GM18909 (cell line): ENCODE measurements around the gene C7orf25.
A peak's percentile ranks its signal among the peaks of the same experiment; 100 is the strongest.

ENCODE experiments used
- ATAC-seq: cut with Tn5 transposase; IDR thresholded peaks from one replicate; pipeline ENCODE4 v1.9.1; 2021; ENCODE audit warnings: mild to moderate bottlenecking; ENCODE audit not compliant: unreplicated experiment, poor library complexity

Gene C7orf25

DNA sequence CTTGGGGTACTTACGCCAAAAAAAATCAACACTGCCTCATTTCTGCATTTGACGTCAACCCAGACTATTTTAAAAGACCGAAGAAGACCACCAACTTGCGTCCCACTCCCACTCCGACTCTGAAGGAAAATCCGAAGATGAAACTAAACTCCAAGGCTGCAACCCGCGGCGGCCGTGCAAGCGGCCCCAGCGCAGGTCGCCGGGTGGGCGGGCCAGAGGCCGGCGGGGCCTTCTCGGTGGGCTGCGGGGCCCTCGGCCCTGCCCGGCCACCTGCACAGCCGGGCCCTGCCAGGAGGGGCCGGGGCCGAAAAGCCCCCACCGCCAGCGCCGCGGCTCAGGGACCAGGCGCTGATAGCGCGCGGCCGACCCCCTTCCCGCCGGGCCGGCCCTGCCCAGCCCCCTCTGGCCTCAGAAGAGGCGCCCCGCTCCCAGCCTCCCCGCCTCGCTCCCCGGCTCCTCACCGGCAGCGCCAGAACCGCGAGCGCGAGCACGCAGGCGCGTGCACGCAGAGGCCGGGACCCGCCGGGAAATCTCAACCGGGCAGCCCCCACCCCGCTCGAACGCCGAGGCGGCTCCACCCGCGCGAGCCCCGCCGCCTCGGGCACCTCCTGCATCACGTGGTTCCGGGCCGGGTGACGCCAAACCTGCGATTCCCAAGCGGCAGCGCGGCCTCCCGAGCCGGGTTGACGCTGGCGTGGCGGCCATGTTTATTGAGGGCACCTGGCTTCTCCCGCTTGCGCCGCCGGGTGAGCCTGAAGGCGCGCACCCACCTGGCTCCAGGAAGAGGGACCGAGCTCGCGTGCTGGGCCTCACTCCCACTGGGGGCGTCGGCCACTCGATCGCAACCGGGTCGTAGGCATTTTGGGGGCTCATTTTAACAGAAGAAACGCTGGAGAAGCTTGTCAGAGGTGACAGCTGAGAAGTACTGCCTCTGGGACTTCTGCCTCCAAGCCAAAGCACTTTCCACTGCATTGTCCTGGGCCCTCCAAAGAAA lies at the start of gene C7orf25:
Gene C7orf25, minus strand, starts transcription at position 617 of the 994 bp plus-strand sequence. CDS start 1,170 bp downstream, outside the sequence.
- peak; percentile 93 for ATAC-seq

DNA sequence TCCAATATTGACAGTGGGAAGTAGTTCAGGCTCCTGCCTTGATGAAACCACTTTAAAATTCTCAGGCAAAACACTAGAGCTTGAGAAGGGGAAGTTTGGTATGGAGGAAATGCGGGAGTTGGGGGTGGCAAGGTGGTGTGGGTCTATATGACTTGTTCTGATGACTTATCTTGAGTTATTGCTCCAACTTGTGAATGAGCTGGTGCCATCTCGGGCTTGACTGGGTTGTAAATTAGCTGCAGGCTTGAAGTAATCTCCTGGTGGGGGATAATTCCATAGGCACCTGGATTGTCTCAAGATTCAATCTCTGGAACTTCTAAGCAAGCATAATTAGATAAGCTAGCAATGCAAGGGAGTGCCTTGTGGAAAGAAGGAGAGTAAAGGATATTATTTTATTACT lies 49.3 kb upstream of the C7orf25 start:
- ATAC-seq: no peak

DNA sequence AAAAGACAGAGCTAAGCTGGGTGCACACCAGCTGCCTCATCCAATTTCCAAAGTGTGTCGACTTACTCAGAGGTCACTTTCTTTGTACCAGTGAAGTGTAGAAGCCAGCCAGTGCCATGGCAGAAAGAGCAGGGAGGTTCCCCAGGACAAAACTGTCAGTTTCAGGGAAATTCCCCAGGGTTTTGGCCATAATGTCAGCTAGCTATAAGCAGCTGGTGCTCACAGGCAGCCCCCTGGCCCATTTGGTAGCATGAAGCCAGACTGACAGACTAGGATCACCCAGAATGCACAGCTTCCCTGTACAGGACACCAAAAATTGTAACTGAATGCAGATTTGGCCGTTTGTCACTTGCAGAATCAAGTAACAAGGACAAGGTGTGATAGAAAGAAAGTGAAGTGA lies 48.9 kb upstream of the C7orf25 start:
- ATAC-seq: no peak

DNA sequence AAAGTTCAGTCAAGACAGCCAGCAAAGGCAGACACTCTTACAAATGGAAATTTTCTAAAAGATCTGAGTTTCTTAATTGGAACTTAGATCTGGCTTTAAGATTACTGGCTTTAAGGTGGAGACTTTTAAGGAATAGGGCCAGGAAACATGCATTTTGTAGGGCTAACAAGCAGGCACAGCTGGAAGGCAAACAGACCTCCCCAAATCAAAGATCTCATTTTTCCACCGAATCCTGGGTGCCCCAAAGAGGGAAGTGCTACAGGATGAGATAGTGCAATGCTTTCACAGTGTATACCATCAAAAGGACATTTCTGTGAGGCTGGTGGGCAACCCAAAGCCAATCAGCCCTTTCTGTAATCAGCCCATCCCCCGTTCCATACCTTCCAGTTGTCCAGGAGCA lies 47.7 kb upstream of the C7orf25 start:
- ATAC-seq: no peak

DNA sequence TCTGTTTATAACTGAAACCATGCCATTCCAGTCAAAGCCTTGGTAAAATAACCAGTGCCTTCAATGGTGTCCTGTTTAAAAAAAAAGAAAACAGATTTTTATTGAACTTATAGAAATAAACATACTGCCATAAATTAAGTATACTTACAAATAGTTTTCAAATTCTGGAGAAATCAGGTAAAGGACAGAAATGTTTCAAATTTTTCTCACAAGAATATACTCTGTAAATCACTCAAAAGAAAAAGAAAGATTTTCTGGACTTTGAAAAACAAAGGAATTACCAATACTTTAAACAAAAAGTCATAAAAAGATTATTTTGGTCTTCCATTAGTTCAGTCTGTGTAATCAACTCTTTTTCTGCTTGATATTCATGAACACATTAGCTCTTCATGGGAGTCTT lies 44.2 kb upstream of the C7orf25 start:
- ATAC-seq: no peak

DNA sequence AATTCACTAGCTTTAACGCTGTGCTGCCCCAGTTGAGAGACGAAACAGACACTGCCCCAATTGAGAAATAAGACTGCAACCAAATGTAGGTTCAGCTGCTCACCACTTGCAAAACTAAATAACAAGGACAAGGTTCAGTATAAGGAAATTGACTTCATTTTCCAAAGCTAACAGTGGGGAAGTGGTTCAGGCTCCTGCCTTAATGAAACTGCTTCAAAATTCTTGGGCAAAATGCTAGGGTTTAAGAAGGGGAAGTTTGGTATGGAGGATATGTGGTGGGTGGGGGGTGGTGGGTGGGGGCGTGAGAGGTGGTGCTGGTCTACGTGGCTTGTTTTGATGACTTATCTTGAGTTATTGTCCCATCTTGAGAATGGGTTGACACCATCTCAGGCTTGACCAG lies 42.1 kb upstream of the C7orf25 start:
- ATAC-seq: no peak

DNA sequence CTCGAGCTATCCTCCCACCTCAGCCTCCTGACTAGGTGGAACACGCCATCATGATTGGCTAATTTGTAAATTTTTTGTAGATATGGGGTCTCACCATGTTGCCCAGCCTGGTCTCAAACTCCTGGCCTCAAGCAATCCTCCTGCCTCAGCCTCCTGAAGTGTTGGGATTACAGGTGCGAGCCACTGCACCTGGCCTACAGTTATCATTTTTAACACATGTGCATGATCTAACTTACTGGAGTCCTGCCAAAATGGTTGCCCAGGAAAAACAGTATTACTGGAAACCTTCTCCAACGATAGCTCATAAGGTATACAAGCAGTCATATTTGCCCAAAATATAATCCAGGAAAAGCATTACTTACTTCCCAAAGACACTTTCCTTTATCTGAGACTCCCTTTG lies 40.5 kb upstream of the C7orf25 start:
- ATAC-seq: no peak

DNA sequence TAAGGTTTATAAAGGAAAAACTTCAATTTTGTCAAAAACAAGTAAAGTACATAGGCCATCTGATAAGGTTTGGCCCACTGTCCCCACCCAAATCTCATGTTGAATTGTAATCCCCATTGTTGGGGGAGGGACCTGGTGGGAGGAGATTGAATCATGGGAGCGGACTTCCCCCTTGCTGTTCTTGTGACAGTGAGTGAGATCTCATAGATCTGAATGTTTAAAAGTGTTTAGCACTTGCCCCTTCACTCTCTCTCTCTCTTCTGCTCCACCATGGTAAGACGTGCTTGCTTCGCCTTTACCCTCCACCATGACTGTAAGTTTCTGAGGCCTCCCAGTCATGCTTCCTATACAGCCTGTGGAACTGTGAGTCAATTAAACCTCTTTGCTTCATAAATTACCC lies 38.5 kb upstream of the C7orf25 start:
- no peak for ATAC-seq

DNA sequence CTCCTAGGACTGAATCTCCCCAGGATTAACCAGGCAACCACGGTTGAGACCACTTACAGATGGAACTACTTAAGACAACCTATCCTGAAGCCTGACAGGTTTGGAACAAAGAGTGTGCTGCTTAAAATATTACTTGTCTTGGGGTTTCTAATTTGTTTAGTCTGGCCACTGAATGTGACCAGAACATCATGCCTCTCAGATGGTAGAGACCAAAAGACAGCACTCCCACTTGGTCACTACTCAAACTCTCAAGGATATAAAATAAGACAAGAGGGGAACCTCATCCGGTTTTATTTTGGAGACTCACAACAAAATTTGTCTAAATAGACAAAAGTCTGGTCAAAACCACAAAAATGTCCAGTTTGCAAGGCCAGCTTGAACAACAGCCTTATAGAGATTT lies 35.7 kb upstream of the C7orf25 start:
- no peak for ATAC-seq

DNA sequence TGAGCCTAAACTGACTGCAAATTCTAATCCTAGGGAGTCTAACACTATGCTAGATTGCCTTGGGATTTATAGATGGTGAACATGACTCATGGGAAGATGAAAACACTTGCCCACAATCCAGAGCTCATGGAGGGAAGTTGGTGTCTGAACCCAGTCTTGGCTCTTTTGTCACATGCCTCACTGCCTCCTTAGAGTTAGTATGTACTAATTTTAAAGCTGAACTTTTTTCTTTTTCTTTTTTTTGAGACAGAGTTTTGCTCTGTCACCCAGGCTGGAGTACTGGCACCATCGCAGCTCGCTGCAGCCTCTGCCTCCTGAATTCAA lies 34.7 kb upstream of the C7orf25 start:
- ATAC-seq: no peak

DNA sequence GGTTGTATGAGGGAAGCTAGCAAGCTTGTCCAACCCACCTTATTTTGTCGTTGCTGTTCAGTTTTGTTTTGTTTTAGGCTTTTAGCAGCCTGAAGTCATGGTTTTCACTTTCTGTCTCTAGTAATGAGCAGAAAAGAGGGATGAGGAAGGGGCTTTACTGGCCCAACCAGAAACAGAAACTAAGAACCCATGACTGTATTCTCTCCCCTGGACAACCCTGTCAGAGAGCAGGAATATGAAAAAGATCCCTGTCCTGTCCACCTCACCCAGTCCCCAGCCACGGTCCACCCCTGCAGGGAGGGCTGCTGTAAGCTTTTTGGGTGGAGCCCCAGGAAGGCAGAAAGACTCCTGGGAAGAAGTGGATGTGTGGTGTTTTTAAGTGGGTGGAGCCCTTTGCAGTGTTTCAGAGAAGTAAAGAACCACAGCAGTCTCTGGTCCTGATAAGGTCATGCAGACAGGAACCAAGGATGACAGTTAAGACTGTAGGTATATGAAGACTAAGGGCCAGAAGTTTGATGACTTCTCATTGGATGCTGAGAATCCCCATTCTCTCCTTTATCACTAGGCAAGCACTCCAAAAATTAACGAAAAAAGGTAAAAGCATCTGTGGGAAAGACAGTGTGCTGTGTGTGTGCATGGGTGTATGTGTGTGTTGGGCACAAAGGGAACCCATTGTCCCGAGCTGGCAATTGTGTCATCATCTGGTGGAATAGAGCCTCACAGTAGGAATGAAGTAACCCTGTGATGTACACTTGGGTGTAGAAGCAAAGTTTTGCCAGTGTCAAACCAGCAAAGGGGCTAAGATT lies 34.2 kb upstream of the C7orf25 start:
- ATAC-seq: peak; percentile 49

DNA sequence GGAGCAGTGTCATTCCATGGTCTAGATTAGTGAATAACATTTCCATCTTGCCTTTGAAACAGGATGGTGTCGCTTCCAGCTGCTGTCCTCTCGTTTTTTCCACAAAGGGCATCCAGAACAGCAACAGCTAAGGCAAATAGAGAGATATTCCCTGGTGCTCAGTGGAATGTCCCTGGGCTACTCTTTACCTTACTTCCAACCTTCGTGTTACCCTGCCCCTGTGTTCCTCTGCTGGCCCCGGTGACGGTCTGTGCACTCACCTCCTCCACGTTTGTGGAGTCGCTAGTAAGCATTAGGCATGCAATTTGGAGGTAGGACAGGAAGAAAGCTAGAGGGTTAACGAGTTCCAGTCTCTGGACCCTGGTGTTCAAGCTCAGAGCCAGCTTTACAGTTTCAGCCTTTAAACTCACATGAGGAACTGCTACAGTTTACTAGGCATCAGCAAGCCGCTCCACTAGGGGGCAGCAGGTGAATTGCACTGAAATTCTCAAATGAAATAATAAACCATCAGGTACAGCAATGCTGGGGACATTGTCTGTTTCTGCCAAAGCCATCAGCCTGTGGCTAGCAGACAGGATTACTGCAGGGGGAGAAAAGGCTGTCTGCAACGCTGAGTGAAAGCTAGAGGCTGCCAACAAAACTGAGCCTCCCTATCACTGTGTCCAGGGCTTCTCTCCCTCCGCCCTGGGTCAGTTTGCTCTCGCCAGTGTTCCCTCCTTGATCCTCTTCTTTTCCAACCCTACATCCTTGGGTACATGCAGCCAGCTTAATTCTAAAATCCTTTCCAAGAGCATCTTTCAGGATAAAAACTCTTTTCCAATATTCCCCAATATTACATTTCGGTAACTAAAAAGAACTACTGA lies 29.3 kb upstream of the C7orf25 start:
- no peak for ATAC-seq

DNA sequence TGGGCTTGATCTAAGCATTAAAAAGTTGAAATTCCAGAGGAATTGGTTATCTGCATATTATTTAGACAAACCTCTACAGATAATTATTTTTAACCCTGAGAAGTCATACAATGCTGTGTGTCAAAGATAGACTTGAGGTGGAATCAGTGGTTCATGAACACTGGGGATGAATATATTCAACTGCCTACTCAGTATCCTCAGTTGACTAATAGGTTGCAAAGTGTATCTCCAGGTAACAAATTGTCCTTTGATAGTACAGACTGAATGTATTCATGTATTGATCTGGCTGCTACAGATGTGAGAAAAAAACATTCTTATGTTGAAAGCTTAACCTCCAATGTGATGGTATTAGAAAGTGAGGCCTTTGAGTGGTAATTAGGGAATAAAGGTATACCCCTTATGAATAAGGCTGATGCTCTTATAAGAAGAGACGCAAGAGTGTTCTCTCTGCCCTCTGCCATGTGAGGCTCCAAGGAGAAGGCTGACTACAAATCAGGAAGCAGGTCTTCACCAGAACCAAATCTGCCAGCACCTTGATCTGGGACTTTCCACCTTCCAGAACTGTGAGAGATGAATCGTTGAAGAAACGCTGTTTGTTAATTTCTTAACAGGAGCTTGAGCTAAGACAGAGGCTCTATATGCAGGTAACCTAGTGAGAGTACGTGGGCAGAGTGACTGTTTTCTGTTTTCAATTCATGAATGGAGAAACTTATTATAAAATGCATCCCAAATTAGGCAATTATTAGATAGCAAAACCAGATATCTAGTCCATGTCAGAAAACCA lies 27.8 kb upstream of the C7orf25 start:
- ATAC-seq: no peak

DNA sequence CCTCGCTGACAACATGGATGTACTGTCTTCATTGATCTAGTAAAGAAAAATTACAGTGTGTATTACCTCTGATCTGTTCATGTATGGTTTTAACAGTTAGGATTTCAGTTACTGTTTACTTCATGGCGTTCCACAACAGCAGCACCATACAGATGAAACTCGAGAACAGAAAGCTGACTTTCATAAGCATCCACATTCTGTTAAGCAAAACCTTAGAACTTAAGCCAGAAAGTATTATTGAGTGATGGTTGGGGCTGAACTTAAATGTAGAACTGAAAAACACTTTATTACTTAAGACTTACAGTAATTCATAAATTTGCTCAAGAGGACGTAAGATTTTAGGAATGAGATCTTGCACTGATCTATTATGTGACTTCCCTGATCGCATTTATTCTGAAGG lies 24.0 kb upstream of the C7orf25 start:
- no peak for ATAC-seq

DNA sequence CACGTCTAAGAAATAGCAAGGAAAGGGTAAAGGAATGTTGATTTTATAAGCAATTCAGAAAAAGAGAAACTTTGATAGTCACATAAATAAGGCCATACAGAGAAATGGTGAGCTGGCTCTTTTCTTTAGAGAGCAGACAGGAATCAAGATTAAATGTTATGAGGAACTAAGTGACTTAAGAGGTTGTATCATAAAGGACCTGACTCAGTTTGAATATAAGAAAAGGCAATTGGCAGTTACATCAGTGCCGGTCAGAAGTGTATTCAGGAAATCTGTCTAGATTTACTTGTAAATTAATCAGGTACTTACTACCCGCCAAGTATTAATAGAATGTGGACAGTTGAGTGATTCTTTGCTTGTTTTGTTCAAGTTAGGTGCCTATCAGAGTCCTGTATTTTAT lies 22.4 kb upstream of the C7orf25 start:
- ATAC-seq: no peak

DNA sequence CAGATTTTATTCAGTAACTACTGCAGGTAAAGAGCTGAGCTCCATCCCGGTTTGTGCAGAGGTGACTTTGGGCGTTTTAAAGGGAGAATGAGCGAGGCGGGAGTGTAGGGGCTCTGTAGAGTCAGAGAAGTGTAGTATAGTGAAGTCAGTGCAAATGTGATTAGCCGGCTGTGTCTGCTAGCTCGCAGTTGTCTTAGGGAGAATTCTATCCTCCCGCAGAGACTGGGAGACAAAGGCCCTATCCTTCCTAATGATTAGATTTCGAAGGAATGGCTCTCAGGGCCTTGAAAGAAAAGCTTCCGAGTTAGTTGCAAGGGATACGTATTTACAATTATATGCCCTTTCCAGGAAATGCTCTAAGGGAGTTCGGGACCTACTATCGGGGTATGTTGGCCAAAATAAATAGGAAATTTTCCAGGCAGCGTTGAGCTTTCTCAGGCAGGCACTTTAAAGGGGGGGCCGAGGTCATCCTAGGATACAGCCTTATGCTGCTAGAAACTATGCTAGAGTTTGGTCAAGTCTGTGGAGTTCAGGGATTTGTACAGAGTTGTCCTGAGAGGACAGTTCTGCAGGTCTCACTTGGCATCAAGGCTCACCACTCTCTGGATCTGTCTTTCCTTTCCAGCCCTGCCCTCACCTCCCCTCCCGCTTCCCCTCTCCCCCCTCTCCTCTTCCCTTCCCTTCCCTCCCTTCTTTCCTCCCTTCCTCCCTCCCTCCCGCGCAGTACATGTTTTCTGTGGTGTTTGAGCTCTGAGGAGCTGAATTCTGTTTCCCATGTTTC lies 21.1 kb upstream of the C7orf25 start:
- ATAC-seq: no peak

DNA sequence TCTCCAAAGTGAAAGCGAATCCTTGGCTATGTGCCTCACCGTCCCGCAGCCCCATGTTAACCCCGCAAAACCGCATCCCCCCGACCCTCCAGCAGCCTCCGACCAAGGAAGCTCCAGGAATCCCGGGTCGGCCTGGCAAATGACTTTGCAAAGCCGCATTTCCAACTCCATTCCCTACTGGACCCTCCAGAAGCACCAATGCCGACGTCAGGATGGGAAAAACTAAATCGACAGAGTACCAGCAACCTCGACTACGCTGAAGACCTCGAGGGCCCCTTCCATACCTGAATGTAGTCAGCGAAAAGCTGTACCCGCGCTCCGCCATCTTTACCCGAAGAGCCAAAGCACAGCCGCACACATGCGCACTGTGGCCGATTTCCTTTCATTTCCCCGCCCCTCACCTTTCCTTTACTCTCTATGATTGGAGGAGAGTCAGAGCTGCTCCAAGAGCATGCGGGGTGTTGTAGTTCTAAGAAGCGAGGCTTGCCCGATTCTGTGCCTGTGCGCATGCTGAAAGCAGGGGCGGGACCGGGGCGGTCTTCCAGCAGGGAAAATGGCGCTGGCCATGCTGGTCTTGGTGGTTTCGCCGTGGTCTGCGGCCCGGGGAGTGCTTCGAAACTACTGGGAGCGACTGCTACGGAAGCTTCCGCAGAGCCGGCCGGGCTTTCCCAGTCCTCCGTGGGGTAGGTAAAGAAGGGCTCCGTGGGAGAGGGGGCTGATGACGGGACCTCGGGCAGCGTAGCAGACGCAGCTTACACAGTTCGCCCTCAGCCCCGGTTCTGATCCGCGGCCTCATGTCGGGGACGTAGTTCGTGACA lies 20.2 kb upstream of the C7orf25 start, which contains the start of the genes MRPL32 and PSMA2:
Gene MRPL32, plus strand, starts transcription at position 543 of the 818 bp plus-strand sequence. Its CDS starts 11 bp downstream, at position 554.
Gene PSMA2, minus strand, starts transcription at position 341 of the 818 bp plus-strand sequence. Its CDS starts 16 bp downstream, at position 325.
- ATAC-seq: peak; percentile 99

DNA sequence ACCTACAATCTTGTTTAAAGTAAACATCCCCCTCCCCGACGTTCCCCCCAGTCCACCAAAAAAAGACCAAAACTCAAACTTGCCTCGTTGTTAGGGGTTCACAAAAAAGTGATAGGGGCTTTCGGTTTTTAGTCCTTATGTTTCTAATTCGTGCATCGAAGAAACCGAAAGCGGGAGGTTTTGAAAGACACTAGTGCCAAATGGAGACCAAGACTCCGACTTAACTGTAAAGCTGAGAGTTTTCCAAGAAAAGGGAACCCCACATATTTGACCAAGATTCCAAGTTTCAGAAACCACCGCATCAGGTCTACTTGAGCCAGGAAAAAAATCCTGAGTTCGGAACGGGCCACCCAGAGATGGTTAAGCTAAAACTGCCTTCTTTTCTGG lies 19.6 kb upstream of the C7orf25 start:
- ATAC-seq: no peak
